H1 (cell line): ENCODE data around the gene EPHA8. TPM values are rescaled to one million over a fixed set of nuclear protein-coding genes. Genes with fewer than 3 reads are reported as not detected.

ENCODE experiments used
- CTCF ChIA-PET: fragments of 300-600 bp; sonication (Branson Sonifier 250); formaldehyde crosslinking; loops from one replicate; lab custom pipeline; 2021; ENCODE audit not compliant: partially characterized antibody; lab: Charles Lee
- POLR2A ChIA-PET: fragments of 300-600 bp; sonication (Branson Sonifier 250); formaldehyde crosslinking; loops from one replicate; lab custom pipeline; 2021; ENCODE audit warnings: inconsistent platforms; ENCODE audit not compliant: partially characterized antibody; lab: Charles Lee
- DNase-seq, 2 experiments: peaks; one replicate each; pipeline versions ENCODE4 v3.0.0 to v3.0.0-alpha.2; 2010 to 2022; ENCODE audit warnings: low spot score in 2 of 2, low read depth in 1 of 2, mixed read lengths in 1 of 2
- FAIRE-seq: peaks from 2 replicates; lab custom pipeline; 2011; peaks lifted over from hg19 to GRCh38; lab: Jason Lieb, UNC
- H2AFZ ChIP-seq: 2 replicates; pipeline ENCODE4 v1.8.1; 2012; ENCODE audit warnings: low read length, inconsistent platforms
- H2AK5ac ChIP-seq: 2 replicates; pipeline ENCODE4 v1.6.1; 2013; ENCODE audit warnings: low read depth, low read length
- H2BK120ac ChIP-seq: replicated peaks from 2 replicates; pipeline ENCODE3; 2013; ENCODE audit warnings: low read depth, low read length, inconsistent platforms
- H2BK12ac ChIP-seq: 2 replicates; pipeline ENCODE4 v1.6.1; 2013; ENCODE audit warnings: low read depth, low read length
- H2BK15ac ChIP-seq: 2 replicates; pipeline ENCODE4 v1.6.1; 2013; ENCODE audit warnings: low read length
- H2BK20ac ChIP-seq: 2 replicates; pipeline ENCODE4 v1.6.1; 2013; ENCODE audit warnings: low read length
- H2BK5ac ChIP-seq: 2 replicates; pipeline ENCODE4 v1.6.1; 2013; ENCODE audit warnings: low read depth, low read length
- H3K14ac ChIP-seq: 2 replicates; pipeline ENCODE4 v1.6.1; 2013; ENCODE audit warnings: inconsistent platforms; ENCODE audit not compliant: insufficient read length
- H3K18ac ChIP-seq: 2 replicates; pipeline ENCODE4 v1.6.1; 2013; ENCODE audit warnings: low read length; ENCODE audit errors: extremely low read depth
- H3K23ac ChIP-seq: 2 replicates; pipeline ENCODE4 v1.6.1; 2013; ENCODE audit warnings: inconsistent platforms; ENCODE audit not compliant: insufficient read length
- H3K23me2 ChIP-seq: 2 replicates; pipeline ENCODE4 v1.6.1; 2013; ENCODE audit warnings: low read depth, low read length
- H3K27ac ChIP-seq: 2 replicates; pipeline ENCODE4 v1.6.1; 2011; ENCODE audit warnings: low read depth, low read length, inconsistent platforms
- H3K27me3 ChIP-seq, 4 experiments: replicated peaks in 1 of 4; 1 replicate in 1 of 4; 2 replicates in 3 of 4; pipeline versions ENCODE4 v1.6.1 to v1.8.1; 2011 to 2013; ENCODE audit warnings: low read length in 3 of 4, mild to moderate bottlenecking in 3 of 4, inconsistent platforms in 2 of 4, mixed read lengths in 2 of 4, moderate library complexity in 1 of 4; ENCODE audit not compliant: control insufficient read depth in 3 of 4, insufficient read depth in 3 of 4; ENCODE audit errors: extremely low read depth in 1 of 4
- H3K36me3 ChIP-seq, 4 experiments: 2 replicates each; pipeline versions ENCODE4 v1.6.1 to v1.8.1; 2011 to 2013; ENCODE audit warnings: mild to moderate bottlenecking in 4 of 4, low read length in 3 of 4, moderate library complexity in 2 of 4, control low read depth in 1 of 4, inconsistent platforms in 1 of 4; ENCODE audit not compliant: insufficient read depth in 4 of 4, control insufficient read depth in 2 of 4
- H3K4ac ChIP-seq: replicated peaks from 2 replicates; pipeline ENCODE3; 2013; ENCODE audit warnings: low read length, low read depth, mixed read lengths, inconsistent platforms; ENCODE audit not compliant: insufficient read length
- H3K4me1 ChIP-seq, 4 experiments: replicated peaks in 1 of 4; 1 replicate in 1 of 4; 2 replicates in 3 of 4; pipeline versions ENCODE4 v1.6.1 to v1.8.1; 2011 to 2013; ENCODE audit warnings: low read length in 3 of 4, inconsistent platforms in 2 of 4, mixed read lengths in 1 of 4; ENCODE audit not compliant: insufficient read depth in 4 of 4, control insufficient read depth in 3 of 4
- H3K4me2 ChIP-seq, 2 experiments: 2 replicates each; pipeline versions ENCODE4 v1.6.1 to v1.8.1; 2011 to 2013; ENCODE audit warnings: low read depth in 2 of 2, low read length in 2 of 2, control low read depth in 1 of 2, inconsistent platforms in 1 of 2, mild to moderate bottlenecking in 1 of 2; ENCODE audit not compliant: insufficient read depth in 1 of 2
- H3K4me3 ChIP-seq, 4 experiments: fragments of 200-600, 300-600 bp in 1 of 4; sonication (generic), shearing (Covaris generic), sonication (Bioruptor Twin) in 1 of 4; 2 replicates each; pipeline versions ENCODE4 v1.5.1 to v1.8.1; 2011 to 2016; ENCODE audit warnings: low read length in 4 of 4, low read depth in 3 of 4, control low read depth in 2 of 4, inconsistent platforms in 2 of 4, mild to moderate bottlenecking in 2 of 4, mixed read lengths in 1 of 4, moderate library complexity in 1 of 4; ENCODE audit not compliant: insufficient read depth in 2 of 4; ENCODE audit errors: extremely low read depth in 1 of 4
- H3K56ac ChIP-seq: replicated peaks from 2 replicates; pipeline ENCODE3; 2013; ENCODE audit warnings: low read depth, mild to moderate bottlenecking, mixed read lengths, low read length, inconsistent platforms; ENCODE audit not compliant: insufficient read length
- H3K79me1 ChIP-seq: 2 replicates; pipeline ENCODE4 v1.6.1; 2013; ENCODE audit warnings: low read depth, low read length, control low read depth
- H3K79me2 ChIP-seq, 2 experiments: 2 replicates each; pipeline versions ENCODE4 v1.6.1 to v1.8.1; 2012 to 2013; ENCODE audit warnings: low read length in 2 of 2, mild to moderate bottlenecking in 2 of 2, inconsistent platforms in 1 of 2; ENCODE audit not compliant: insufficient read depth in 2 of 2, control insufficient read depth in 1 of 2
- H3K9ac ChIP-seq, 4 experiments: replicated peaks in 1 of 4; 1 replicate in 1 of 4; 2 replicates in 3 of 4; pipeline versions ENCODE4 v1.6.1 to v1.8.1; 2011 to 2013; ENCODE audit warnings: low read depth in 3 of 4, low read length in 3 of 4, control low read depth in 2 of 4, mild to moderate bottlenecking in 2 of 4, moderate library complexity in 2 of 4, inconsistent platforms in 1 of 4; ENCODE audit errors: extremely low read depth in 1 of 4
- H3K9me3 ChIP-seq, 2 experiments: 2 replicates each; pipeline versions ENCODE4 v1.6.1 to v1.8.1; 2012 to 2013; ENCODE audit warnings: mild to moderate bottlenecking in 2 of 2, moderate library complexity in 2 of 2, control low read depth in 1 of 2, inconsistent platforms in 1 of 2, low read depth in 1 of 2, low read length in 1 of 2, mixed read lengths in 1 of 2; ENCODE audit not compliant: insufficient read depth in 2 of 2
- H4K20me1 ChIP-seq, 2 experiments: replicated peaks in 1 of 2; 2 replicates each; pipeline versions ENCODE3 to v1.8.1; 2011 to 2013; ENCODE audit warnings: inconsistent platforms in 2 of 2, low read length in 2 of 2, mild to moderate bottlenecking in 1 of 2; ENCODE audit not compliant: insufficient read depth in 2 of 2, control insufficient read depth in 1 of 2
- H4K5ac ChIP-seq: 2 replicates; pipeline ENCODE4 v1.6.1; 2013; ENCODE audit warnings: low read length, low read depth, mixed read lengths, inconsistent platforms; ENCODE audit not compliant: insufficient read length
- H4K8ac ChIP-seq: 2 replicates; pipeline ENCODE4 v1.8.0; 2013; ENCODE audit warnings: mild to moderate bottlenecking, moderate library complexity, low read length, inconsistent platforms; ENCODE audit not compliant: insufficient read depth; ENCODE audit errors: extremely low read depth
- H4K91ac ChIP-seq: replicated peaks from 2 replicates; pipeline ENCODE3; 2013; ENCODE audit warnings: low read length, mixed read lengths, inconsistent platforms; ENCODE audit not compliant: insufficient read length
- MAFK ChIP-seq: IDR thresholded peaks from 2 replicates; pipeline ENCODE4 v1.6.1; 2012; ENCODE audit warnings: low read depth, mild to moderate bottlenecking, improper control_type of control experiment, low read length
- ZNF274 ChIP-seq: IDR thresholded peaks from 2 replicates; pipeline ENCODE4 v1.7.0; 2012; ENCODE audit warnings: low read length, borderline replicate concordance; ENCODE audit errors: extremely low read depth
- WGBS, 2 experiments: shearing (Covaris generic) in 1 of 2; methylation state at CpG; one replicate each; pipeline versions ENCODE4 v1.1.6 to v1.1.7; 2013 to 2015; ENCODE audit warnings: low lambda C conversion rate in 2 of 2, mixed read lengths in 2 of 2, inconsistent platforms in 1 of 2, low coverage in 1 of 2, missing lambda C conversion rate in 1 of 2; ENCODE audit not compliant: insufficient replicate concordance in 2 of 2, insufficient coverage in 1 of 2, insufficient read length in 1 of 2; ENCODE audit errors: extremely low coverage in 1 of 2, missing lambda C conversion rate in 1 of 2; 5-methylcytosine and 5-hydroxymethylcytosine counted together
- polyA plus RNA-seq, 7 experiments: library from polyadenylated mRNA; depleted of rRNA in 3 of 7; stranded (reverse) in 5 of 7; unstranded in 2 of 7; fragments of >200 nt in 5 of 7; fragments of 200-250 nt in 2 of 7; gene quantifications; 1 replicate in 5 of 7; 2 replicates in 1 of 7; 4 replicates in 1 of 7; pipeline versions ENCODE4 v1.2.1 to v1.2.3, GENCODE V29; 2011 to 2013; ENCODE audit warnings: missing spikeins in 2 of 7, mixed read lengths in 2 of 7
- total RNA-seq: library from RNA; stranded (reverse); fragmentation: NEBNext Ultra II Directional; extraction: Animal tissue kit (Norgen Biotek cat#: 25700); gene quantifications from 2 replicates; pipeline ENCODE4 v1.2.1, GENCODE V29; 2021

EPHA8 gene
- total and polyA plus RNA-seq, 2 of the 8 experiments (the other 6 are each of a cell fraction or from before 2014, with no cell fraction given) = 4.0 to 8.4 TPM

GRCh38 chr1:22643928-22644327 lies 80.6 kb downstream of the EPHA8 start:
- Histone ChIP-seq H3K14ac (no peak overlapping the region), H3K79me2 (no peaks in the 10 kb centered on the region), H3K9me3 (no peaks in the 10 kb centered on the region), H2AFZ (no peak overlapping the region), H3K27me3 (no peaks in the 10 kb centered on the region; a peak in 1 of 7 replicates), H2BK12ac (no peak overlapping the region), H2BK20ac (no peak overlapping the region), H3K18ac (no peak overlapping the region), H3K4me1 (peaks cover 0 to 5% (median 3%) of the 10 kb centered on the region in 4 experiments; a peak in 4 of 7 replicates), H2AK5ac (no peak overlapping the region), H3K56ac (no peak overlapping the region), H3K79me1 (no peaks in the 10 kb centered on the region), H4K8ac (peak overlapping the region; percentile 87; the same call in 1 of the 2 replicates), H3K27ac (no peak overlapping the region), H3K4me3 (no peak overlapping the region), H3K9ac (no peak overlapping the region), H3K4me2 (no peak overlapping the region), H4K20me1 (no peaks in the 10 kb centered on the region), H2BK120ac (no peak overlapping the region), H2BK15ac (no peak overlapping the region), H4K5ac (no peak overlapping the region), H2BK5ac (no peak overlapping the region), H4K91ac (no peak overlapping the region), H3K36me3 (no peaks in the 10 kb centered on the region), H3K4ac (no peak overlapping the region), H3K23me2 (no peaks in the 10 kb centered on the region), H3K23ac (no peak overlapping the region)
- TF ChIP-seq ZNF274 (no peak), MAFK (no peak)
- 81% methylated on average over 8 of the region's 12 CpGs; no CpG with 5 or more reads in 1 of the 2 experiments for WGBS, 2 experiments
- no peak for FAIRE-seq
- CTCF ChIA-PET = interaction anchor here (1.1 to 5.8 kb wide), 6 partner anchors 12 to 117 kb away, joined by 3 to 70 read pairs (median 22); no protein-coding TSS in a partner anchor
- DNase-seq = no peak
- POLR2A ChIA-PET = no interaction called here
